Measurements from ENCODE around the gene MME.
"Not testable (repeated sequence)": the region's sequence is repeated elsewhere in the genome, so short reads cannot be mapped to it uniquely, and the experiment has no call there.

MME gene

DNA sequence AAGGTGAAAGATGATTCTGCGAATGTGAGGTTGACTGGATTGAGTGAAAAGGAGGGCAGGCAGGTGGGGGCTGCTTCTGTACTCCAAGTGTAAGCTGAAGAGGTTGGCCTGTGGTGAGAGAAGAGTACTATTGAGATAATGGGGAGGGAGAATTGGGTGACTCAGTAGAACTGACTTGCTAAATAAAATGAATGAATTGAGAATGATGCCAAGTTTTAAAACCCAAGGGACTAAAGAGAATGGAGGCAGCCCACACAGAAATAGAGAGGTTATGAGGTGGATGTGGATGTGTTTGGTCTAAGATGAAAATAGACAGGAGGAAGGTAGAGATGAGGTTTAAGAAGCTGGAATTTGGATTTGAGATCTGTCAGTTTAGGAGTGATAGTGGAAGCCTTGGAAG is 5.9 kb downstream of the MME start:
- no peak for DNase-seq

DNA sequence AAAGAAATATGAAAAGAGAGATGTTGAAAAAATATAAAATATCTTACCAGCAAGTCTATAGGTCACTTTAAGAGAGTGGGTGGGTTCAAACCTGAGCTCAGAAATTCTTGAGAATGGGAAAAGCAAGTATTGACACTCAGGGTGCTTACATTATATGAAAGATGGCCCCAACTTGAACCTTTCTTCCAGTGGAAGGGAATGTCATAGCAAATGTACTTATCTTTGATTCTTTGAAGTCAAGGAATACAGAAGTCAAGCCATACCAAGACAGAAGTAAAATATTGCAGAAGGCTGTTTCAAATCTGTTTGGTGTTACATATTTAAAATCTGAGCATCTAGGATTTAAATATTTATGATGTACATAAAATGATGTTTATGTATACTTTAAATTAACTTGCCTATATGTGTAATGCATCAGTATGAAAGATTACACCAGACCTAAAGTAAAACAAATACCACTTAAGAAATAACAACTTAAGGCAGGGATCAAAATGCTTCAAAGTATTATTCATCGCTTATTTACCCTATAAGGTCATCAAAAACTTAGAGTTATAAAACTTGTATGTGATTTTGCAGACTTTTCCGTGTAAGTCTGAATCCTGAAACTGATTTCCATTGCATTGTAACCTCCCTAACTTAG is 8.7 kb downstream of the MME start:
- DNase-seq, result no peak

DNA sequence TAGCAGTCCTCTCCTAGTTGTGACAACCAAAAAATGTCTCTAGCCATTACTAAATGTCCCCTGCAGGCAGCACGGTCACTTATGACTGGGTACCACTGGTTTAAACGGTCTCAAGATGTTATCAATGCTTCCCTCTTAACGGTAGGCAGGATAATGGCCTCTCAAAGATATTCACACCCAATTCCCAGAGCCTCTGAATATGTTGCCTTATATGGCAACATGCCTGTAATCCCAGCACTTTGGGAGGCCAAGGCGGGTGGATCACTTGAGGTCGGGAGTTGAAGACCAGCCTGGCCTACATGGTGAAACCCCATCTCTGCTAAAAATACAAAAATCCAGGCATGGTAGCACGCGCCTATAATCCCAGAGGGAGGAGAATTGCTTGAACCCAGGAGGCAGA is 9.4 kb downstream of the MME start:
- DNase-seq, result no peak

DNA sequence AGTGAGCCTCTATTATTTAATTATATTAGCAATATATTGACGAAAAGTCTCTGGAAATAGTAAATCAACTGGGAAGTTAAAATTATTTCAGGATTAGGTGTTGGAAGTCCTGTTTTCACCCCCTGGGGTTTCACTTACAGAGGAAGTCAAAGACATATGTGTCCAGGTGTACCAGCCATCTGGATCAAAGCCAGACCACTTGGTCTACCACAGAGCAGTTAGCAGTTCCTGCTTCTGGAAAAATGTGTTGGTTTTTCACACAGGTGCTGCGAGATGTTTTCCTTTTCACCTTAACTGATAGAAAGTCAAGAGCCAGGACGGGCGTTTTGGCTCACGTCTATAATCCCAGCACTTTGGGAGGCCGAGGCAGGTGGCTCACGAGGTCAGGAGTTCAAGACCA is 13.1 kb downstream of the MME start:
- no peak for DNase-seq

DNA sequence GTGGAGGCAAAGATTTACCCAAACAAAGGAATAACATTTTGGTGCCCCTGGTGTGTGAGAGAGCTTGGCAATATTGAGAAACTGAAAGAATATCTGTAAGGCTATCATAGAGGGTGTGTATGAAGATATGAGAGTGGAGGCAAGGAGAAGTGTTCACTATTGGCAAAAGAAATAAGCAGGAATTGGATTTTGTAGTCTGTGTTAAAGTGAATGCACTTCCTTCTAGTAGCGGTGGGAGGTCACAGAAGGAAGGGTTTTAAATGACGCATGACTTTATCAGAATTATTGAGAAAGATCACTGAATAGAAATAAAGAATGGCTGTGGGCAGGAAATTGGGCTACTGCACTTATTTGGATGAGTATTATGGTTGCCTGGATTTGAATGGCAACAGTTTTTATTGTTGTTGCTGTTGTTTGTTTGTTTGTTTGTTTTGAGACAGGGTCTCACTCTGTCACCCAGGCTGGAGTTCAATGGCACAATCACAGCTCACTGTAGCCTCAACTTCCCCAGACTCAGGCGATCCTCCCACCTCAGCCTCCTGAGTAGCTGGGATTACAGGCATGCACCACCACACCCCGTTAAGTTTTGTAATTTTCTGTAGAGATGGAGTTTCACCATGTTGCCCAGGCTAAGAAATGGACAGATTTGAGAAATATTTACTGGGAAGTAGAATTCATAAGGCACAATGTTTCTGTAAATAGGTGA is 16.3 kb downstream of the MME start:
- DNase-seq, result no peak

DNA sequence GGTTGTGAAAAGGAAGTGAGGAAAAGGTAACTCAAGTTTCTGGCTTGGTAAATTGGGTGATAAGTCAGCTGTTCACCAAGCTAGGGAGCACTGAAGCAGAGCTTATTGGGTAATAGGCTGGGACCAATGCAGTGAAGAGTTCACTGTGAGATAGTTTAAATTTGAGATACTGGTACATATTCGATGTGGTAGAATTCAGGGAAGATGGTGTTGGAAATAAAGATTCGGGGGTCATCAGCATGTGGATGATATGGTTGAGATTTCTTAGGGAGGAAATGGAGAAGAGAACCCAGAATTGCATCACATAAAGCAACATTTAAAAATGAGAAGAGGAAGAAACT is 16.9 kb downstream of the MME start:
- no peak for DNase-seq

DNA sequence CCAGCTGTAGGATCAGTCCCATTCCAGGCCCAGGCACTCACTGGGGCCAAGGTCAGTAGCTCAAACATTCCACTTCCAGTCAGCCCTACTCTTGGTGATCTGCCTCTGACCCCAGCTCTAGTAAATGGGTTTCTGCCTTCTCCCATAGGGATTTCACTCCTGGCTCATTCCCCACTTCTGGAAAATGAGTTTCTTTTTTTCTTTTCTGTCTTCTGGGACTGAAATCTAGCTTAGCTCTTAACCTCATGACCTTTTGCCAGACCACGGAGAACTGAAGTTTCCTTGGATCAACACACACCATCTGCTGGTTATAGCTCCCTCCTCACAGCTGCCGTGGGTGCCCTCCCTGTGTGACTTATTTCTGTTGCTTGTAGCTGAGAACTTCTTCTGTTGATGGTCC is 21.3 kb downstream of the MME start:
- no peak for DNase-seq

DNA sequence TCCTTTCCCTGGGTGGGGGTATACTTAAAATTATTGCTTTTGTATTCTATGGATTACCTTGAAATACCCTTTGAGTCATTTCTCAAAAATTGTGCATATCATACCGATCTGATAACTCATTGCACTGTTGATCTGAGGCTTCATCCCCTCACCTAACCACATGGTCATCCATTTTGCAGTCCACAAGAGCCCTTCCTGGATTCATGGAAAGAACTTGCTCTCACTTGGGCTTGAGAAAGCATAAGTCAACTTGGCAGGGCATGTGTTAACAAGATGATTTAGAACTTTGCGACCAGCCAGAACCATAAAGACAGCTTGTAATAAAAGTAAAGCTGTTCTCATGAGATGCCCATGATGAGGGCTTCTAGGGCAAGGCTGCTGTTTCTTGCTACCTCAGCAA is 22.2 kb downstream of the MME start:
- DNase-seq, result no peak

DNA sequence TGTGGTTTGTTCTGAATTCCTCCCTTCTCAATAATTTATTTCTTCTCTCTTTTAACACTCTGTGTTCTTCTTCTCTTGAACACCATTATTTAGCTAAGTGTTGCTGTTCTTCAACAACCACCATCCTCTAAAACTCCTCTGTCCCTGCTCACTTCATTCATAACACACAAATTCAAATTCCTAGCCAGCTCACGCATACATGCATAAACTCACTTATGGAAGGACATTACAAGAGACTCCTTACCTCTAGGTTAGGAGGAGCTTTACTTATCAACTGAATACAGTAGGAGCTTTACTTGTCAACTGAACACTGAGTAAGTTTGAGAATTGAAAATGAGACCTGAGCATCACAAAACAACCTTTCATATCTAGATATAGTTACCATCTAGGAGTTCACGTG is 23.6 kb downstream of the MME start:
- no peak for DNase-seq

DNA sequence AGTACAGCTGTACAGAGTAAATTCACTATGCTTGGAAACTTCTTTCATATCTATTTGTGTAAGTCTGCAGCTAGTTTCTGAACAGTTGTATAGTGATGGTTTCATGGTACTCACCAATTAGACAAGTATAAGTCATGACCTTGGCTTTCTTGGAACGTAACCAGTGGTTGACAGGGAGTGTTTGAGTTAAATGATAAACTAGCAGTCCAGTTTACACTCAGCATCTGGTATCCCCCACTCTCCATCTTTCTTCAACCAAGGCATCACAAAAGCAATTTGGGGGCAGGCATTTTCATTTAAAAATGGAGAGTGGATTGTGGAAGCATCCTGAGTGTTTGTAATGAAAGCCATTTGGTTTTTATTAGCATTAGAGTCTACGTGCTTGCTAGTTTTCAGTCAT is 26.0 kb downstream of the MME start:
- no peak for DNase-seq

DNA sequence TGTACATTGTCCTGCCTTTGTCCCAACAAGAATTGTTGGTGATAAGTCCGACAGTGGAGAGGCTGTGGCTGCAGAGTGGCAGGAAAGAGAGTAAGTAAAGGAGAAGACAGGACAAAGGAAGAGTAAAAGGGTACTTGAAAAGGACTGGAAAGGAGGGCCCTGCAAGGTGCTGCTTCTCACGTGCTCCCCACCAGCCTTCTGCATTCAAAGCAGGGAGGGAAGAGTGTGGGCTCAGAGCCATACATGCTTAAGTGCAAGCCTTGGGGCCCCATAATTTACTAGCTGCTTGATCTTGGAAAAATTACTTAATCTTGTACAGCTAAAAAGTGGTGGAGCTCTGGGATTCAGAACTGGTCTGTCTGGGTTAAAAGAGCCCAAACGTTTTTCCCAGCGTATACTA is 29.9 kb downstream of the MME start:
- no peak for DNase-seq

DNA sequence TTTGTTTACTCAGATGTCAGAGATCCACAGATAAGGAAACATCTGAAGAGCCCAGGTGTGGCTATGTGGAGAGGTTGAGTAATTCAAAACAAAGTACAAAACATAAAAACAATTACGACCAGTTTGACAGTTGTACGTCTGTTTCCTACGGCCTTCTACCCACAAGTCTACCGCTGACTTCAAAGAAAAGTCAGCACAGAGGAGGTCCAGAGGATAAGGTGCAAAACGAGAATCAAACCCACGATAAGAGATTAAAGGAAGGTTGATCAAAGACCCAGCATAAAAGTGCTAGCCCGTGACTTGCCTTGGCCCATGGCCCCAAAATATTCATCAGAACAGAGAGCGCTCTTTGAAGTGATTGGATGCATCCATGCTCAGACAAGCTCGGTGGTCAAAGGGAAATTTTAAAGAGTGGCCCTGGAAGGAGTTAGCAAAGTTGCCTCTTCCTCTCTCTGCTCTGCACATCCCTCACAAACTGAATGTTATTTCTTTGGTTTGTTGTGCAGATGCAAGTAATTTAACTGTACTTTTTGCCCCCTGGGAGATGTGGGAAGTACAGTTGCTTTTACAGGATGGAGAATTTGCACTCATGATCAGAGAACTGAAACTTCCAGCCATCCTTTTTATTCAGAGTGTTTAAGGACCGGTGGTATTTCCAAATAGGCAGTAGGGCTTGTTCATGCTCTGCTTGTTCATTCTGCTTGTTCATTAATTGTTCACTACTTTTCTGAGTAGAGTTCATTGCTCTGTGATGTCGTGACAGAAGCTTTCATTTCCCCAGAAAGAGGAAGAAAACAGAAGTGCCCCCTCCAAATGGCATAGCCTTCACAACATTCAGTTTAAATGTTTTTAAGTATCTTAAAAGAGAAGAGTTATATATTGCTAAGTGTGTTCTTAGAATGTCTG is 31.1 kb downstream of the MME start:
- DNase-seq, result no peak

DNA sequence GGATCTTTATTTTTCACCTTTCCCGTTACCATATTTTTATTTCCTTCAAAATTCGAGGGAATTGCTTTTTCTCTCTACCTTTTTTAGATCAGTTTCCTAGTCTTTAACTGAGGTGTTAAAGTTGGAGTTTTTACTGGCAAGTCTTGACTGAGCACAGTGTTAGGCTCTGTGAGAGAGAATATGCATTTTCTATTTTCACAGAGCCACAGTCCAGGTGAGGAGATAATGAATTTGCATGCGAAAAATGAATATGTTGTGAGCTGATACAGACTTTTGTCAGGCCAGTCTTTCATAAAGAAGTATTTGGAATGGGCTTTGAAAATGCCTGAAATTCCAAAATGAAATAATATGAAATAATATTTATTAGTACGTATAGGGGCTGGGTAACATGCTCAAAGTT is 31.9 kb downstream of the MME start:
- DNase-seq, result no peak

DNA sequence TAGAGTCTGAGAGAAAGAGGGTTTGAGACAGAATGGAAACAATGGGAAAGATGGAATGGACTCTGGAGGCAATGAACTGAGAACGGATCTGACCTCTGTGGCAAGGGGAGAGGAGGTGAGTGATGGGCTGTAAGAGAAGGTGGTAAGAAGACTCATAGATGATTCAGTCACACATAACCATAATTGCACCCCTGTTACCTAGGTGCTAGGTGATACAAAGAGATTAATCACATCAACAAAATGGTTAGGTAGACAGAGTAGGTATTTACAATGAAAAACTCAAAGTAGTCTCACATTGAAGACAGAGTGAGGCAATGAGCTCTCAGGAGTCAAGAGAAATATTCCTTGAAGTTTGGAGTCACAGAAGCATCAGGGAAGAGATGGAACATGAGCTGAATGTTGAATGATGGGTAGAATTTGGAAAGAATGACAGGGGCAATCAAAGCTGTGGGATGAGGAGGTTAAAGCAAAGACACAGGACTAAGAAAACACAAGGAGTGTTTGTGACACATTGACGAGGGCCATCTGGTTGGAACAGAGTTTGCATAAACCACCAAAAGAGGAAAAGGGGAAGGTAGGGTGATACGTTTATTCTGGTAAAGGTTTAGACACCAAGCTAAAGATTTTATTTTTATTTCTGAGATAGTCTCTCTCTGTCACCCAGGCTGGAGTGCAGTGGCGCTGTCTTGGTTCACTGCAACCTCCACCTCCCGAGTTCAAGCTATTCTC is 32.7 kb downstream of the MME start:
- no peak for DNase-seq

DNA sequence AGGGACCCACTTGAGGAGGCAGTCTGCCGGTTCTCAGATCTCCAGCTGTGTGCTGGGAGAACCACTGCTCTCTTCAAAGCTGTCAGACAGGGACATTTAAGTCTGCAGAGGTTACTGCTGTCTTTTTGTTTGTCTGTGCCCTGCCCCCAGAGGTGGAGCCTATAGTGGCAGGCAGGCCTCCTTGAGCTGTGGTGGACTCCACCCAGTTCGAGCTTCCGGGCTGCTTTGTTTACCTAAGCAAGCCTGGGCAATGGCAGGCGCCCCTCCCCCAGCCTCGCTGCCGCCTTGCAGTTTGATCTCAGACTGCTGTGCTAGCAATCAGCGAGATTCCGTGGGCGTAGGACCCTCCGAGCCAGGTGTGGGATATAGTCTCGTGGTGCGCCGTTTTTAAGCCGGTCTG is 44.6 kb downstream of the MME start:
- DNase-seq, result not testable (repeated sequence)

DNA sequence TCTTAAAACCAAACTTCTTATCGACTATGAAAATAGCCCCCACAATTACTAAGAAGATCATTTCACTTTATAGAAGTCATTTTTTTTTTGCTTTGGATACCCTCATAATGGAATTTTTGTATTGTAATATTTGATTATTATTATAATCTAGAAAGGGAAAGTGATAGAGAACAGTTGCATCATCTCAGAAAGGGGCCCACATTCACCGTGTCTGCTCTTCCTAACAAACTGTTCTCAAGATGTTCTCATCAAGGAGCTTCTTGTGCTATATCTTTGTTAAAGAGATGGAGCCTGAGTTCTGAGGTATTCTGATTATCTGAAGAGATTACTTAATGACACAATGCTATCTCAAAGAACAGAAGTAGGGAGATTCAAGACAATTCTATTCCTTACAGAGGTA is 49.3 kb downstream of the MME start:
- DNase-seq, result no peak

DNA sequence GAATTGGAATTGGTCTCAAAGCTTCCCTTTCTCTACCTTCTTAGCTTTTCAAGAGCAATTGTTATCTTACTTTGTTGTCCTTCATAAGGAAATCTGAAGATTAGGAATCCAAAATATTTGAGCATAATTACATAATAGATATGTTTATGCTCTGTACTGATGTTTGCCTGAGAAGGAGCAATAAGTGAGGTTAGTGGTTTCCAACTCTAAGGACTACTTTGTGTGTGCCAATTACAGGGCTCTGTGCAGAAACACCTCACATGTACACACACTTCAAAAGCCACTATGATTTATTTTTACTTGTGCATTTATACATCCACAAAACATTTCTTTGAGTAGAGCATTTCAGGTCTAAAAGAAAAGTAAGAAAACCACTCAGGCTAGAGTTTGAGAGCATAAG is 49.9 kb downstream of the MME start:
- DNase-seq, result no peak

DNA sequence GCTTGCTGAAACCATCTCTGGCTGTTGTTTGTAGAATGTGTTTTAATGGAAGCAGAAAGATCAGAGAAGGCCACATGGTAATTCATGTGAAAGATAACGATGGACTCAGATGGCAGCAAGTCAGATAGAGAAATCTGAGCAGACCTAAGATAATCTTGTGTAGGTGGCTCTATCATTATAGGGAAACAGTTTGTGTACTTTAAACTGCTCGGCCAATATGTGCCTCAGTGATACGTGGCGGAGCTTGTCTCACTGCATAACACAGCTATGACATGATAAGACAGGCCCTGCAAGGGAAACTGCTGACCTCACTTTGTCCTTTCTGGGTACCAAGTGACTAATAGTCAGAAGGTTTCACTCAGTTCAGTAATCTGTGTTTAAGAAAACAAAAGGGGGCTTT is 51.0 kb downstream of the MME start:
- DNase-seq, result no peak

DNA sequence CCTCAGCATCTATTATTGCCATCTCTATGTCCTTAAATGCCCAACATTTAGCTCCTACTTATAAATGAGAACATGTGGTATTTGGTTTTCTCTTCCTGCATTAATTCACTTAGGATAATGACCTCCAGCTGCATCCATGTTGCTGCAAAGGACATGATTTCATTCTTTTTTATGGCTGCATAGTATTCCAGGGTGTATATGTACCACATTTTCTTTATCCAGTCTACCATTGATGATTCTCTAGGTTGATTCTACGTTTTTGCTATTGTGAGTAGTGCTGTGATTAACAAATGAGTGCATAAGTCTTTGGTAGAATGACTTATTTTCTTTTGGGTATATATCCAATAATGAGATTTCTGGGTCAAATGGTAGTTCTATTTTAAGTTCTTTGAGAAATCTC is 54.2 kb downstream of the MME start:
- not testable (repeated sequence) for DNase-seq

DNA sequence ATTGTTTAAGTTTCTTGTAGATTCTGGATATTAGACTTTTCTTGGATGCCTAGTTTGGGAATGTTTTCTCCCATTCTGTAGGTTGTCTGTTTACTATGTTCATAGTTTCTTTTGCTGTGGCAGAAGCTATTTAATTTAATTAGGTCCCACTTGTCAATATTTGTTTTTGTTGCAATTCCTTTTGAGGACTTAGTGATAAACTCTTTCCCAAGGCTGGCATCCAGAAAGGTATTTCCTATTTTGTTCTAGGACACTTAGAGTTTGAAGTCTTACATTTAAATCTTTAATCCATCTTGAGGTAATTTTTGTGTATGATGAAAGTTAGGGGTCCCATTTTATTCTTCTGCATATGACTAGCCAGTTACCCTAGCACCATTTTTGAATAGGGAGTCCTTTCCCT is 54.9 kb downstream of the MME start:
- no peak for DNase-seq

DNA sequence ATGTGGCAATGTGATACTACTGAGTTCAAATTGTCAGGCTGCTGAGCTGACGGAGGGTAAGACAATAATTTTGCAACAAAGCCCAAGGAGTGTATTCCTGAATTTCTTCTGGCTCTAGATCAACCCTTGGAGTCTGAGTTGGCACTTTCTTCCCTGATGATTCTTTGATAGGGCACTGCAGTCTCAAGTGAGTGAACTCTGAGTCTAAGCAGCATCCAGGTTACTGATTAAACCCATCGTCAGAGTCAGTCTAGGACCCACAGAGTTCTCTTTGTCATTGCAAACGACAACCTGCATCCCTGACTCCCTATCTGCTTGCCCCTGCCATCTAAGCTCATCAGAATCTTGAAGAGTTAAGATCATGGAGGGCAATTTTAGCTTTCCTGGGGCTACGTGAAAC is 58.6 kb downstream of the MME start:
- no peak for DNase-seq

DNA sequence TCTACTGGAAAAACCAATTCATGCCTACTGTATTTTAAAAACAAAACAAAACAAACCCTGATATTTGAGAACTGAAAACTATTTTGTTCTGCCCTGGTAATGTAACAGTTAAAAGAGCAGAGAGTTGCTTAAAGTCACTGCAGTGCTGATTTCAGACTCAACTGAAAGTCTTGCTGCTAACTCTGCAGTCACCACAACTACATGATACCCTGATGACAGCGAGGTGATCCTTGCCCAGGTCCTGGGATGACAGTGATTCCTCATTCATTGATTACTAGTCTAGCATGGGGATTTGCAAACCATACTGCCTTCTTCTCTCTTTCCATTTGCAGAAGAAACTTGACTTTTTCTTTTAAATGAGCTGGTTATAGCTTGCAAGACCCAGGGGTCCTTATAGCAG is 67.5 kb downstream of the MME start:
- DNase-seq, result no peak

DNA sequence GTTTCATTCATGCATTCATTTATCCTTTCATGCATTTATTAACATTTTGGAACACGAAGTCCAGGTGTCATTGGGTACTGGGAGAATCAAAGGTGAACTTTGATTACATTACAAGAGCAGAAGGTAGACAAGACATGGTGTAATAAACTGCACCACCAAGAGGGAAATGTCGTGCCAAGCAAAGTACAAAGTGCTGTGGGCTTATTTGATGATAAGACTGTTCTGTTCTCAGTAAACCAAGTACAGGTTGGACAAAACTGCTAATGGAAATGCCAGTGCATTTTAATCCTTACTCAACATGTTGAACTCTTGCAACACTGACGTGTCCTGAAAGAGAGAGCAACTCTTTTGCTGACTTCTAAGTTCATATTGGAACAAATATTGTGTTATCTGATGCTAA is 69.4 kb downstream of the MME start:
- DNase-seq, result no peak
